ENCODE measurements around the gene SNRPA. TPM values are rescaled to one million over a fixed set of nuclear protein-coding genes. Genes with fewer than 3 reads are reported as not detected.
"Not testable (repeated sequence)": the region's sequence is repeated elsewhere in the genome, so short reads cannot be mapped to it uniquely, and the experiment has no call there.

The SNRPA gene
- total RNA-seq, 3 donors from 2014 or later = 41.6 to 52.8 (median 52.1) TPM

GRCh38 chr19:40721936-40722661 is 28.9 kb upstream of the SNRPA start:
- peak in 1 of 3 donors; percentile 52 for TF ChIP-seq POLR2AphosphoS5 (IDR thresholded peaks at IDR 0.05)
- no peak for TF ChIP-seq POLR2A (IDR thresholded peaks at IDR 0.05)
- no peak for TF ChIP-seq CTCF (IDR thresholded peaks at IDR 0.05)

GRCh38 chr19:40723661-40724254 is 27.2 kb upstream of the SNRPA start:
- intact Hi-C loops (cut with DNase I; ENCODE audit: low total_unique reads) = no loop called here
- Histone ChIP-seq H3K27ac (peak overlapping the region in 1 of 2 donors; percentile 30), H3K36me3 (peaks cover 4% of the 10 kb centered on the region), H3K4me1 (peaks cover 0 to 15% of the 10 kb centered on the region in 2 donors), H3K4me3 (peak overlapping the region in 1 of 3 donors; percentile 1), H3K9me3 (no peaks in the 10 kb centered on the region), H3K27me3 (no peaks in the 10 kb centered on the region)
- no peak for DNase-seq (ENCODE audit: low spot score in 2 of 2)
- TF ChIP-seq POLR2AphosphoS5 (IDR thresholded peaks at IDR 0.05) = no peak
- no peak for TF ChIP-seq POLR2A (IDR thresholded peaks at IDR 0.05)
- no peak for TF ChIP-seq CTCF (IDR thresholded peaks at IDR 0.05)

More at GRCh38 chr19:40721936-40722661, 28.9 kb upstream of the SNRPA start:
- intact Hi-C loops (cut with DNase I; ENCODE audit: low total_unique reads) = no loop called here
- Histone ChIP-seq H3K4me3 (peak overlapping the region; percentile 86 to 94 (median 91)), H3K9me3 (no peaks in the 10 kb centered on the region), H3K27ac (peak overlapping the region; percentile 94 to 99), H3K27me3 (no peaks in the 10 kb centered on the region), H3K36me3 (no peaks in the 10 kb centered on the region), H3K4me1 (peaks cover 0 to 15% of the 10 kb centered on the region in 2 donors)
- DNase-seq (ENCODE audit: low spot score in 2 of 2) = peak in 1 of 2 donors; percentile 45

GRCh38 chr19:40724315-40724714 is 26.7 kb upstream of the SNRPA start:
- Histone ChIP-seq H3K4me1 (peaks cover 0 to 15% of the 10 kb centered on the region in 2 donors), H3K27ac (peak overlapping the region; percentile 30 to 62), H3K4me3 (peak overlapping the region in 1 of 3 donors; percentile 1), H3K36me3 (peaks cover 4% of the 10 kb centered on the region), H3K27me3 (no peaks in the 10 kb centered on the region), H3K9me3 (no peaks in the 10 kb centered on the region)
- DNase-seq (ENCODE audit: low spot score in 2 of 2) = no peak
- TF ChIP-seq POLR2A (IDR thresholded peaks at IDR 0.05) (no peak), POLR2AphosphoS5 (IDR thresholded peaks at IDR 0.05) (no peak), CTCF (IDR thresholded peaks at IDR 0.05) (no peak)
- intact Hi-C loops (cut with DNase I; ENCODE audit: low total_unique reads) = no loop called here

- Histone ChIP-seq H3K27me3 (no peaks in the 10 kb centered on the region), H3K27ac (peak overlapping the region; percentile 53 to 62), H3K4me3 (peak overlapping the region in 1 of 3 donors; percentile 17), H3K9me3 (no peaks in the 10 kb centered on the region), H3K36me3 (peaks cover 4% of the 10 kb centered on the region), H3K4me1 (peaks cover 0 to 15% of the 10 kb centered on the region in 2 donors)
- no peak for DNase-seq (ENCODE audit: low spot score in 2 of 2)
- intact Hi-C loops (cut with DNase I; ENCODE audit: low total_unique reads) = no loop called here
- TF ChIP-seq POLR2A (IDR thresholded peaks at IDR 0.05) (no peak), POLR2AphosphoS5 (IDR thresholded peaks at IDR 0.05) (no peak), CTCF (IDR thresholded peaks at IDR 0.05) (no peak)
These were observed 26.1 kb upstream of the SNRPA start for GRCh38 chr19:40724855-40725254.

- H3K9me3 ChIP-seq = no peaks in the 10 kb centered on the region
- peaks cover 0 to 11% of the 10 kb centered on the region in 2 donors for H3K4me1 ChIP-seq
- peaks cover 4% of the 10 kb centered on the region for H3K36me3 ChIP-seq
- no peak overlapping the region for H3K4me3 ChIP-seq
- H3K27ac ChIP-seq = no peak overlapping the region
- DNase-seq (ENCODE audit: low spot score in 2 of 2) = no peak
- H3K27me3 ChIP-seq = no peaks in the 10 kb centered on the region
- TF ChIP-seq POLR2AphosphoS5 (IDR thresholded peaks at IDR 0.05) (no peak), POLR2A (IDR thresholded peaks at IDR 0.05) (no peak), CTCF (IDR thresholded peaks at IDR 0.05) (no peak)
- intact Hi-C loops (cut with DNase I; ENCODE audit: low total_unique reads) = no loop called here
These were observed 24.7 kb upstream of the SNRPA start for GRCh38 chr19:40726279-40726678.

GRCh38 chr19:40730065-40730464 is 20.9 kb upstream of the SNRPA start:
- not testable (repeated sequence) for DNase-seq (ENCODE audit: low spot score in 2 of 2)

GRCh38 chr19:40732304-40732703 is 18.7 kb upstream of the SNRPA start:
- H3K4me3 ChIP-seq; intact Hi-C loops (cut with DNase I; ENCODE audit: low total_unique reads); H3K9me3 ChIP-seq; H3K27ac ChIP-seq; H3K27me3 ChIP-seq; H3K4me1 ChIP-seq; DNase-seq (ENCODE audit: low spot score in 2 of 2): not testable (repeated sequence)
- peaks cover 12% of the 10 kb centered on the region for H3K36me3 ChIP-seq

More at GRCh38 chr19:40730065-40730464, 20.9 kb upstream of the SNRPA start:
- H3K9me3 ChIP-seq; H3K4me1 ChIP-seq; H3K27me3 ChIP-seq; H3K27ac ChIP-seq; H3K4me3 ChIP-seq; intact Hi-C loops (cut with DNase I; ENCODE audit: low total_unique reads): not testable (repeated sequence)
- peaks cover 12% of the 10 kb centered on the region for H3K36me3 ChIP-seq

Data from breast epithelium (tissue), 4 donors.